Activated CD4-positive, alpha-beta T cell treated with anti-CD3 and anti-CD28 coated beads for 48 hours (primary cell): Measurements from ENCODE around the gene YOD1.
A peak's percentile ranks its signal among the peaks of the same experiment; 100 is the strongest.

Experiments used
- DNase-seq: peaks from one replicate; pipeline ENCODE4 v3.0.0-alpha.2; 2020

The YOD1 gene

DNA sequence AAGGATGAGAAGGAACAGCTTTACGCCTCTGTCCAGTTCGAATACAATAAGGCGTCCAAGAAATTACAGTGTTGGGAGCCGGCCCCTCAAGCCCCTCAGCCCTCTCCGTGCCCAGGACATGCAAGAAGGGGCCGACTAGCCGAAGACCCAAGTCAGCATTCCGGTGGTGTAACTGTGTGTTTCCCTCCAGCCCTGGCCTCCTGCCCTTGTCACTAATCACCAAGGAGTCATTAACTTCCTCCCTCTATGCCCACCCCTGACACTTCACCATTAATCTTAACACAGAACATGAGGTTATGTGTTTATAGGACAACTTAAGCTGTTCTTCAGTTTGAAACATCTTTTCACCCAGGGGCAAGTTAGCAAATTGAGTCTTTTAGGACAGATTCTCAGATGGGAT, 21.2 kb upstream of the YOD1 start:
- no peak for DNase-seq

- DNase-seq, result no peak
Measured at GRCh38 chr1:207071426-207071825, 20.4 kb upstream of the YOD1 start.

- DNase-seq, result no peak
Measured at GRCh38 chr1:207070811-207071210, 19.8 kb upstream of the YOD1 start.

- DNase-seq, result no peak
Measured at GRCh38 chr1:207069858-207070506, 19.0 kb upstream of the YOD1 start.

- peak; percentile 15 for DNase-seq
Measured at GRCh38 chr1:207069061-207069460, 18.1 kb upstream of the YOD1 start.

- DNase-seq, result no peak
Measured at GRCh38 chr1:207067665-207068064, 16.7 kb upstream of the YOD1 start.

DNA sequence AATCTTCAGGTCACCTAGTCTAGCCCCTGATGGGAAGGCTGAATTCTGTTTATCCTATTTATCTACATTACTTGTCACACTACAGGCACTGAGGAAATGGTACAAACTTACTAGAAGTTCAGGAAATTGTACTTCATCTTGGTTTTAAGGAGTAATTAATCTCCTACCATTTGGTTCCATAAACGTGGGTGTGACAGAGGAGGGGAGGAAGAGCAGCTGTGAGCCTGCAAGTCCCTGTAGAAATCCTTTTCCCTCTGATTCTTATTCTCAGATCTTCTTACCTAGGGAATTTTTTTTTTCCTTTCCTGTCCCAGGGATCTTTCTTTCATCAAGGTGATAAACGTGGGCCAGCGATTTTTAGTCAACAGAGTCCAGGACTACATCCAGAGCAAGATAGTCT, 16.2 kb upstream of the YOD1 start:
- no peak for DNase-seq

GRCh38 chr1:207064561-207064960, 13.6 kb upstream of the YOD1 start:
- DNase-seq, result no peak

DNA sequence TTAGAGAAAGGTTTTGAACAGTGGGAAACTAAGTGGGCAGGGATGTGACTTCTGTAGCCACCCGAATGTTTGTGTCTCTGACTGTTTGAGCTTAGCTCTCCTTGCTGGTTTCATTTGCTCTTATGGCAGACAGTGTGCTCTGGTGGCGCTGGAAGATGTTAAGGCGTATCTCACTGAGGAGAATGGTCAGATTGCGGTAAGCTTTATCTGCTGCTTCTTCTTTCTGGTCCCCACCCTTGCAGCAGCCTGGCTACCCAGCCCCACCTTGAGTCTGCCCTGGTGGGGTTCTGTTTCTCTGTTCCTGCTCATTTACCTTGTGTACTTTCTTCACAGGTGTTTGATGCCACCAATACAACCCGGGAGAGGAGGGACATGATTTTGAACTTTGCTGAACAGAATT, 12.0 kb upstream of the YOD1 start:
- no peak for DNase-seq

DNA sequence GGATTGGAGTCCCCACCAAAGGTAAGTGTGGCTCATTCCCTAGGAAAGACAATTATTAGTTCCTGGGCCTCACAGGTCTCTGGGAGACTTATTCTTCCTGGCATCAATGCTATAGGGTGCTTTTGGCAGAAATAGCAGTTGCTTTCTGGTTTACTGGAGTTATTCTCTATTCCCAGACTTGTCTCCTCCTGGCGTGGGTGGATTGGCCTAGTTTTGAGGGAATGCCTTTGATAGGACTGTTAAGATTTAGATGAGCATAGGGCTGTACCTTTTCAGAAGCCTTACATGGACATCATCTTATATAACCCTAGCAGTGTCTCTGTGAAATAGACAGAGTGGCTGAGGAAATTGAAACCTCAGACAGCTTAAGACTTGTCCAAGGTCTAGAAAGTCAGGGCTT, 11.1 kb upstream of the YOD1 start:
- DNase-seq, result no peak

- no peak for DNase-seq
Measured at GRCh38 chr1:207060596-207060995, 9.6 kb upstream of the YOD1 start.

- no peak for DNase-seq
Measured at GRCh38 chr1:207059881-207060280, 8.9 kb upstream of the YOD1 start.

DNA sequence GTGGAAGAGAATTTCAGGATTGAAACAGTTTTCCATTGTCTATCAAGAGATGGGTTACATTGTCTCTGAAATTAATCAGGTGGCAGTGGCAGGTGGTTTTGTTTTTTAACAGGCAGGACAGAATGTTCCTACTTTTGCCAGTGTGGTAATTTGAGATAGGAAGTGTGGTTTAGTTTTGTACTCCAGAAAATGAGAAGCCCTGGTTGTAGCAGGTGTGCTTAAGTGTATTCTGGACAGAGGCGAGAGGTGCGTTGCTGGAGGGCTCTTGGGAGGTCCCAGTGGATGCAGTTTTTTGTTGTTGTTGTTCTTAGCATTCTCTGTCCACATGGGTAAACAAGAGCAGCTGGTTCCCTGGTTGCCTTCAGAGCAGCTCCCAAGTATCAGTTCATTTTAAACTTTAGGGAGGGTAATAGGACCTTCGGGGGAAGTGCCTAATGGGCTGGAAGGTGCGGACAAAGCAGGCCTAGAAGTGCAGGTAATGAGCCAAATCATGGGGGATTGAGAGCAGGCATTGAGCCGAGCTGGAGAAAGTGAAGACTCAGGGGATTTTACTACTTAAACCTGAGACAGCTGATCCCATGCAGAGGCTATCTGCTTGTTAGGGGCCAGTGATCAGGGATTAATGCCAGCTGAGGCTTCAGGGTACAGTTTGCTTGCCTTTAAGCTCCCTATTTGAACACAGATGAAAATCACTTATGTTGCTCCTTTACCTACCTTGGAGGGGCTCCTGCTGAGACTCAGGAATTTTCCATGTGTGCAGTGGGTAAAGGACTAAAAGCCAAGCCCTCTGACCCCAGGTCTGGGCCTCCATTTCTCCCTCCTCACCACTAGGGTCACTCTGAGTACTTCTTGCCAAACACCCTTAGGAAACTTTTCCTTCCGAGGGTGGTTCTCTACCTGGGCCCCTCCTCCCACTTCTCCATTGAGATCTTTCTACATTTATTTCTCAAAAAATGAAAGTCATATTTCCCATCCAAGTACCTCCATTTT, 8.2 kb upstream of the YOD1 start:
- no peak for DNase-seq

- DNase-seq, result no peak
Measured at GRCh38 chr1:207058252-207058651, 7.2 kb upstream of the YOD1 start.

DNA sequence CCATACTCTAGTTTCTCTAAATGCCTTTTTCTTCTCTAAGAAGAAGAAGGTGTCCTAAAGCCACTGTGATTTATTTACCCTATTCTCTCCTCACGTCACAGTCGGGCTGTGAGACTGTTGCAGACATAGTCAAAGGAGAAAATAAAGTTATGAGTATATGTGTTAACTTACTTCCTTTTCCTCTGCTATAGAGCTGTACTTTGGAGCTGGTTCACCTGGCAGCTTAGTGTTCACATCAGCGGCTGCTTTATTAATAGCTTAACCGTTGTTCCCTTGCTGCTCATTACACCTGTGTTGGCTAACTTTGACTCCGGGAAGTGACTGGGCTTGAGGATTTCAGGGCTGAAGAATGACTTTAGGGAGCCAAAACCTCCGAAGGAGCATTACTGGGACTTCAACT, 5.7 kb upstream of the YOD1 start:
- DNase-seq, result no peak

- DNase-seq, result no peak
Measured at GRCh38 chr1:207055386-207056001, 4.5 kb upstream of the YOD1 start.

GRCh38 chr1:207054491-207054890, 3.5 kb upstream of the YOD1 start:
- no peak for DNase-seq

- peak; percentile 97 for DNase-seq
Measured at GRCh38 chr1:207052911-207053769, 2.1 kb upstream of the YOD1 start, which contains the start of gene PFKFB2. Gene PFKFB2 (plus strand): TSS chr1:207053275. CDS start chr1:207054718, 1,443 bp downstream.

GRCh38 chr1:207050480-207051190, 373 bp downstream of the YOD1 start:
- DNase-seq, result peak; percentile 95

- peak; percentile 63 for DNase-seq
Measured at GRCh38 chr1:207049974-207050391, 1.0 kb downstream of the YOD1 start.

- no peak for DNase-seq
Measured at GRCh38 chr1:207049514-207049913, 1.5 kb downstream of the YOD1 start.

DNA sequence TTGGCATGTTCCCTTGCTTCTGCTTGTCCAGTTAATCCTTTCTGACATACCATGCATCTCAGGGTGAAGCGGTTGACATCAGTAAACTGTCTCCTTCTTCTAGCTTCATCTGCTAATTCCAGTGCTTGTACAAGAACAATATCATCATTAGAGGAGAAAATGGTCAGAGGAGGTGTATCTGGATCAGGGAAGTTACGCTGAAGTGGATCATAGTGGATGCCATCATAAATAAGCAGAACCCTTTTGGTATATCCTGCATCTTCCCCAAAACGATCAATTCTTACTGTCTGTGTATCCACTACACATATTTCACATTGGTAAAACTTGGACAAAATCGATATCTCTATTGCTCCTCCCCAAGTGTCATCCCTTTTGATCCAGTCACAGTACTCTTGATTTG, 2.0 kb downstream of the YOD1 start:
- no peak for DNase-seq
